ENCODE results near the gene HGFAC. TPM values are rescaled to one million over a fixed set of nuclear protein-coding genes. Genes with fewer than 3 reads are reported as not detected.

Gene HGFAC
- total RNA-seq, 1 experiment from 2014 or later = not detected

DNA sequence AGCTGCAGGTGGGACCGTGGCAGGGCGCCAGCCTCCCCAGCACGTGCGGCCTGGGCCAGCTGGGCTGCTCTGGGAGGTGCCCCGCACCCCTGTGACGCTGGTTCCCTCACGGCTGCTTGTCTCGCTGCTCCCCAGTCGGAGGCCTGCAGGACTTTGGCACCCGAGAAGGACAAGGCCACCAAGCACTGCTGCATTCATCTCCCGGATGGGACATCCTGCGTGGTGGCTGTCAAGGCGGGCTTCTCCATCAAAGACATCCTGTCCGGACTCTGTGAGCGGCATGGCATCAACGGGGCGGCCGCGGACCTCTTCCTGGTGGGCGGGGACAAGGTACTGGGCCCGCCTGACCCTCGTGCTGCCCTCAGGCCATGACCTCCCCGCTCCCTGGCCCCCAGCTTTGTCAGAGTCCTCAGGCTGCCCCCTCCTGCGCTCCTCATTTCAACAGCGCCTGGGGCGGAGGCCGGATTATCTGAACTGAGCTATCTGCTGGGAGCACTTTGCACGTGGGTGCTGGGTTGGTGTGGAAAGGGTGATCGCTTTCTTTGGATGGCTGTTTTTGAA lies 19.4 kb upstream of the HGFAC start:
- DNase-seq (ENCODE audit: low spot score) = no peak
- in situ Hi-C loops (cut with HindIII; ENCODE audit: low sequenced_read_pairs) = no loop called here

DNA sequence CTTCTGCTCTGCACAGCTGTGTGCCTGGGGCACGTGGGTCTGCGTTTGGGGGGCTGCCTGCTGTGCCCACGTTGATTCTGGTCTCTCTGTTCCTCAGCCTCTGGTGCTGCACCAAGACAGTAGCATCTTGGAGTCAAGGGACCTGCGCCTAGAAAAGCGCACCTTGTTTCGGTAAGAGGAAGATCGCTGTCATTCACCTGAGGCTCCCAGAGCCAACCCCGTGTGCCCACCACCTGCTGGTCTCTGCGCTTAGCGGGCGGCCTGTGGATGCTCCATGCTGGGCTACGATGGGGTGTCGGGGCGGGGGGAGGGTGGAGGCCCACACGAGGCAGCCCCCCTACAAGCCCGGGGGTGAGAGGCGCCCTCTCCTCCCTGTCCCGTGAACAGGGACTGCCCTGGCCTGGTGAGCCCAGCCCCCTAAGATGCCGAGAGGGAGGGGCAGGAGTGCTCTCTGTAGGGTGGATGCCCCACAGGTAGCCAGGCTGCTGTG lies 18.9 kb upstream of the HGFAC start:
- in situ Hi-C loops (cut with HindIII; ENCODE audit: low sequenced_read_pairs) = no loop called here
- no peak for DNase-seq (ENCODE audit: low spot score)

DNA sequence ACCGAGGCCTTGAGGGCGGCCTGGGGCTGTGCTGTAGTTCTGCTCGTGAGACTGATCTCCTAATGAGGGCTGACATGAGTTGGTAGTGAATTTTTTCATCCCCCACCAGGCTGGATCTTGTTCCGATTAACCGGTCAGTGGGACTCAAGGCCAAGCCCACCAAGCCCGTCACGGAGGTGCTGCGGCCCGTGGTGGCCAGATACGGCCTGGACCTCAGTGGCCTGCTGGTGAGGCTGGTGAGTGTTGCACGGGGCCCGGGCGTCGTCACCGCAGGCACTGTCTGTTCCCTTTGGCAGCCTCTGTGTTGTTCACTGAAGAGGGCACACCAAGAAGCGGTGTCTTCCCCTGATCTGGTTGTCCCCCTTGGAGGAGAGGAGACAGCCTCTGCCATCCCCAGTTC lies 18.4 kb upstream of the HGFAC start:
- in situ Hi-C loops (cut with HindIII; ENCODE audit: low sequenced_read_pairs) = no loop called here

DNA sequence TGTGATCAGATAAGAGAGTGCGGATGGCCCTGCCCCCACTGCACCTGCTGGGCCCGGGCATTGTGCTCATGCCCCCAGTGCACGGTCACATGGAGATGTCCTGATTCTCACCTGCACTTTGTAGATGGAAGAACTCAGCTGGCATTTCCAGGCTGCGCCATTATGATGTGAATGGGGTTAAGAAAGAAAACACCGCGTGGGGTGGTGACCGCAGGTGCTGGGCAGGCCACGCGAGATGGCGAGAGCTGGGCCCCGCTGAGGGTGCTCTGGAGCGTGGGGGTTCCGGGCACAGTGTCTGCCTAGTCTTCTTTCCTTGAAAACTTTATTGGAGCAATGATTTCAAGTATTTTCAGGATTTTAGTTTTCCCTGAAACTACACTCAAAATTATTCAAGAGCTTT lies 17.8 kb upstream of the HGFAC start:
- in situ Hi-C loops (cut with HindIII; ENCODE audit: low sequenced_read_pairs) = no loop called here
- DNase-seq (ENCODE audit: low spot score) = no peak

More for the DNA sequence above, 18.4 kb upstream of the HGFAC start:
- DNase-seq (ENCODE audit: low spot score) = no peak

DNA sequence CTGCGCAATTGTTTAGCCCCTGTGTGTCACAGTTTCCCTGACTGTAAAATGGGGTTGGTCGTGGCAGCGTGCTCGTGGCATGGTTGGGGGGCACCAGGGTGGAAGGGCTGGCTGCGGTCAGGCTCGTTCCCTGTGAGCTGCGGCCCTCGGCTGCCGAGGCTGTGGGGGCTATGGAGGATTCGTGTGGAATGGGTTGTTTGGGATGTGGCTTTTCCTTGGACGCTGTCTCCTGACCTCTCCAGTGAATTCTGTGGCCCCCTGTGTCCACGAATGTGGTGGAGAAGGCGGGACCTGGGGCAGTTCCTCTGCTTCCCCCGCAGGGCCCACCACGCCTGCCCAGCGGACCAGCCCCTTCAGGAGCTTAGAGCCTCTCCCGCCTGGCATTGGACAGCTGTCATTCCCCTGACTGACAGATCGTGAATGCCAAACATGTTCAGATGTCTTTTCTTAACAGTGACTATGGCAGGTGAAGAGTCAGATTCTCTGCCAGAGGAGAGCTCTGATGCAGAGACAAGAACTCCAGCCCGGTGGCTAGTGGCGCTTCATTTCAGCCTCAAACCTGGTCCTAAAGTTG lies 17.2 kb upstream of the HGFAC start:
- DNase-seq (ENCODE audit: low spot score) = no peak
- in situ Hi-C loops (cut with HindIII; ENCODE audit: low sequenced_read_pairs) = no loop called here

DNA sequence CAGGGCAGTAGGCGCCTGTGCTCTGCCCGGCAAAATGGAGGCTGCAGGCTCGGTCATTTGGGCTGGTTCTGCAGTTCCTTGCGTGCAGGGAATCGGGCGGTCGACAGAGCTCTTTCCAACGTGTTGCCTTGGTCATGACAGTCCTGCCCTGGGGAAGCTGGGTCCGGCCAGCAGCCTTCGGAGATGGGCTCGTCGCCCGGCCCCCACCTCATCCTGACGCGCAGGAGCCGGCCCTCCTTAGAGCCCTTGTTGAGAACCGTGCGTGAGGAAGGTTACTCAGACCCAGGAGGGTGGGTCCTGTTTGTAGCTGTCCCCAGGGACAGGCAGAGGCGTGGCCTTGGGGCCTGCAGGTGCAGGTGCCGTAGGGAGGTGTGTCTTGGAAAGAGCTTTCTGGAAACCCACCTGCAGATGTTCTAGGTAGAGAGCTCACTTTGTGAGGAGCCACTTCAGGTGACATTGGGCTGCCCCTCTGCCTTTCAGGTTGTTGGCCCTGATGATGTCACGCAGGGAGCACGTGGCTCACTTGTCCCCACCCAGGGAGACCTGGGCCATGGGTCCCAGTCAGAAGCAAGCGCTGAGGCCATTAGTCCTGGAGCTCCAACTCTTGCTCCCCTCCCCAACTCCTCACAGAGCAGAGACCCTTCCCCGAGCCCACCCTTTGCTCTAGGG lies 15.2 kb upstream of the HGFAC start:
- no peak for DNase-seq (ENCODE audit: low spot score)
- in situ Hi-C loops (cut with HindIII; ENCODE audit: low sequenced_read_pairs) = no loop called here

DNA sequence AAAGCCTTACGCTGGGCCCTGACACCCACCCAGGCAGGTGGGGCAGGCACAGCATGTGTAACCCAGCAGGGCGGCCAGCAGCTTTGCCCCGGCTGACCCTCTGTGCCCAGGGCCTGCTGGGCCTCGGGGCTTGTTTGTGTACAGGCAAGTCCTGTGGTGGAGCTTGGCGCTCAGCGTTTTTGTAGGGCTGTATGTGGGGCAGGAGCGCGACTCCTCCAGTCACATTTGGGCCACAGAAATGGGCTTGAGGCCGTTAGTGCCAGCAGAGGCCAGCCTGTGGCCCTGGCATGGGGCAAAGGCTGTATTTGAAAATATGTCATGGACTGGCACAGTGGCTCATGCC lies 14.7 kb upstream of the HGFAC start:
- in situ Hi-C loops (cut with HindIII; ENCODE audit: low sequenced_read_pairs) = no loop called here
- DNase-seq (ENCODE audit: low spot score) = no peak

DNA sequence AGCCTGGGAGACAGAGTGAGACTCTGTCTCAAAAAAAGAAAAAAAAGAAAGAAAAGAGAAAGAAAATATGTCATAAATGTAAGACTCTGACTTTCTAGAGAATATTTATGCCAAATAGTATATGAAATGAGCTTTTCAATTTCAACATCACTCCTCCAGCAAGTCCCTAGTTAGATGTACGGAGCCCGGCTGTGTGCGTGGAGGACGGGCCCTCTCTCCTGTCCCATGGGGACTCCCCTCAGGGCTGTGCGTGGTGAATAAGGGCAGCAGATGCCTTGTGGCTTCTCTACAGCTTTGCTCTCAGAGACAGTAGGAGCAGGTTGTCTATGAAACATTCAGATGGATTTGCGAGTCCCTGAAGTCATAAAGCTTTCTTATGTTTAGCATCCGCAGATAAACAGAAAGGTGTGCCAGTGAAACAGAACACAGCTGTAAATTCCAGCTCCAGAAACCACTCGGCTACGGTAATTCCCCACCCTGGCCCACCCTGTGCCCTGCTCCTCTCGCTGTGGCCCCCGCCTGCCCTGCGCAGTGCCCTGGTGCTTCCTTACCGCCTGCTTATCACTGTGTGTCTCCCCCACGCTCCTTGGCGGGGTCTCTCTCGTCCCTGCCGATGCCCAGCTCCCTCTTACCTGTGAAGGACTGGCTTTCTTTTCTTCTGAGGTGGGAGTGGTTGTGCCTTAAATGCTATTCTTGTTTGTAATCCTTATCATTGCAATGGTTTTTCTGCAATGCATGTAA lies 13.9 kb upstream of the HGFAC start:
- in situ Hi-C loops (cut with HindIII; ENCODE audit: low sequenced_read_pairs) = no loop called here
- DNase-seq (ENCODE audit: low spot score) = no peak

DNA sequence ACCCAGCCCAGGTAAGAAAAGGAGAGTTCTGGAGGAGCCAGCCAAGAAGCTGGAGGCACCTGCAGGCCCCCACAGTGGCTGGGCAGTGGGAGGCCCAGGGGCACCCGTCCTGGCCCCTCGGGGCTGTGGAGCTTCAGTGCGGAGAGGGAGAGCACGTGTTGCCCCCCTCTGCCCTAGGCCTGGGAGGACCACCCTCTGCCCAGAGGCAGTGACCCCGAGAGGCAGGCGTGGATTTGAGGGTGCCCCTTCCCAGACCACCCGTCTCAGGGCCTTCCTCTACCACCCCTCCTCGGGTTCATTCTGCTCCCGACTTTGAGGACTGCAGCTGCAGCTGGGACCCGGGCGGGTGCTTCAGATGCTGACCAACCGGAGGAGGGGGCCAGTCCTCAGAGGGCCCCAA lies 12.1 kb upstream of the HGFAC start:
- DNase-seq (ENCODE audit: low spot score) = no peak
- in situ Hi-C loops (cut with HindIII; ENCODE audit: low sequenced_read_pairs) = no loop called here

DNA sequence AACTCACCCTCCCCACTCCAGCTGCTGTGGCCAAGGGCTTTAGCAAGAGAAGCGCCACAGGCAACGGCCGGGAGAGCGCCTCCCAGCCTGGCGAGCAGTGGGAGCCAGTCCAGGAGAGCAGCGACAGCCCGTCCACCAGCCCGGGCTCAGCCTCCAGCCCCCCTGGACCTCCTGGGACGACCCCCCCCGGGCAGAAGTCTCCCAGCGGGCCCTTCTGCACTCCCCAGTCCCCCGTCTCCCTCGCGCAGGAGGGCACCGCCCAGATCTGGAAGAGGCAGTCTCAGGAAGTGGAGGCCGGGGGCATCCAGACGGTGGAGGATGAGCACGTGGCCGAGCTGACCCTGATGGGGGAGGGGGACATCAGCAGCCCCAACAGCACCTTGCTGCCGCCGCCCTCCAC lies 11.2 kb upstream of the HGFAC start:
- no peak for DNase-seq (ENCODE audit: low spot score)
- in situ Hi-C loops (cut with HindIII; ENCODE audit: low sequenced_read_pairs) = no loop called here

DNA sequence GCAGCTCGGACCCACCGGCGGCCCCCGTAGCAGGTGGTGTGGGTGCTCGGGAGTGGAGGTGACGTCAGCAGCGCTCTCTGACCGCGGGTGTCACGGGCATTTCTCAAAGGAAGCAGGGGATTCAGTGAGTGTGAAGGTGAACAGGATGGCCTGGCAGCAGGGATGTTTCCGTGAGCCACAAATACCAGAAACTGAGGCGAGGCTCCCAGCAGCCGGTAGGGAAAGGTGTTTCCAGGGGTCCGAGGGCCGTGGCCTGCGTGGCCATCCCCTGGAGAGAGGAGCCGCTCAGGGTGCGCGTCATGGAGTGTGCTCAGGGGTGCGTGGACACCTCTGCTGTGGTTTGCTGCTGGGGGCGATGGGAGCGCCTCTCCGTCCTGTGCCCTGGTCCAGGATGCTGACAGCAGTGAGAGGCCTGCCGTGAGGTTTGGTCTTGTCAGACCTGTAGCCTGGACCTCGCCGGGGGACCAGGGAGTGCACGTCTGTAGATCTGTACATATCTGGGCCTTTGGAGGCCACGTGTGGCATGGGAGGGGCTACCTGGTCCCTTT lies 10.2 kb upstream of the HGFAC start:
- in situ Hi-C loops (cut with HindIII; ENCODE audit: low sequenced_read_pairs) = no loop called here

DNA sequence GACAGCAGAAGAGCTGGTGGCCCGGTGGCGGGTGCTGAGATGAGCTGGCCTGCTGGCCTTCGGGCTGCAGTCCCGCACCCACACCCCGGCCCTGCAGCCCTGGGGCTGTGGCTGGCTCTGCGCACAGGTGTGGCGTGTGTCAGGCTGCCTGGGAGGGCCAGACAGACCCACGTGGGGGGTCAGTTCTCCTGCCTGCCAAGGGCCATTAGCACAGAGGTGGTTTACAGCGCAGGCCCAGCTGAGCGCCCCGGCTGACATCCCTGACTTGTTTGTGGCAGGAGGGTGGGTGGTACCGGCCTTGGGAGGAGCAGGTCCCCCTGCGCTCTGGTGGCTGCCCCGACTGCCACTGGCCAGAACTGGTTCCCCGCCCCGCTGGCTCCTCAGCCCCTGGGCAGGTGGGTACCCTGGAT lies 9.4 kb upstream of the HGFAC start:
- in situ Hi-C loops (cut with HindIII; ENCODE audit: low sequenced_read_pairs) = no loop called here
- DNase-seq (ENCODE audit: low spot score) = no peak

More for the DNA sequence above, 10.2 kb upstream of the HGFAC start:
- DNase-seq (ENCODE audit: low spot score) = no peak

DNA sequence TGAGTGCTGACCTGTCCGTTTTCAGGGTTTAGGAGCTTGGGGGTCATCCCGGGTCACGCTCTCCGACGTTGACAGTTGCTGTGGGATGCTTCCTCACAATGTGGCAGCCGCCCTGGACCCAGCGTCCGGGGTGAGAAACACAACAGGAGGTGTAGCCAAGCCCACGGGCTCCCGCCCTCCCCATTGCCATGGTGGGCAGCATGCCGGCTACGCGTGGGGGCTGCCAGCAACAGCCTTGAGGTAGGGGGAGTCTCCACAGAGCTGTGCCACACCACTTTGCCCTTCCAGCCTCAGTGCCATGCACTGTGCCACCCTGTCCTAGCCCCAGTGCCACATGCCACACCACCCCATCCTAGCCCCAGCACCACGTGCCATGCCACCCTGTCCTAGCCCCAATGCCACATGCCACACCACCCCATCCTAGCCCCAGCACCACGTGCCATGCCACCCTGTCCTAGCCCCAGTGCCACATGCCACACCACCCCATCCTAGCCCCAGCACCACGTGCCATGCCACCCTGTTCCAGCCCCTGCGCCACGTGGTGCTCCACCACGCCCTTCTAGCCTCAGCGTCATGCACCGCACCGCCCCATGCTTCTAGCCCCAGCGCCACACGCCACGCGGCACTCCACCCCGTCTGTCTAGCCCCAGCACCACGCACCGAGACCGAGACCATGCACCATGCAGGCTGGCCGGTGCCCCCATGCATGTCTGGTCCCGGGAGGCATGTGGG lies 8.5 kb upstream of the HGFAC start:
- in situ Hi-C loops (cut with HindIII; ENCODE audit: low sequenced_read_pairs) = no loop called here
- no peak for DNase-seq (ENCODE audit: low spot score)

DNA sequence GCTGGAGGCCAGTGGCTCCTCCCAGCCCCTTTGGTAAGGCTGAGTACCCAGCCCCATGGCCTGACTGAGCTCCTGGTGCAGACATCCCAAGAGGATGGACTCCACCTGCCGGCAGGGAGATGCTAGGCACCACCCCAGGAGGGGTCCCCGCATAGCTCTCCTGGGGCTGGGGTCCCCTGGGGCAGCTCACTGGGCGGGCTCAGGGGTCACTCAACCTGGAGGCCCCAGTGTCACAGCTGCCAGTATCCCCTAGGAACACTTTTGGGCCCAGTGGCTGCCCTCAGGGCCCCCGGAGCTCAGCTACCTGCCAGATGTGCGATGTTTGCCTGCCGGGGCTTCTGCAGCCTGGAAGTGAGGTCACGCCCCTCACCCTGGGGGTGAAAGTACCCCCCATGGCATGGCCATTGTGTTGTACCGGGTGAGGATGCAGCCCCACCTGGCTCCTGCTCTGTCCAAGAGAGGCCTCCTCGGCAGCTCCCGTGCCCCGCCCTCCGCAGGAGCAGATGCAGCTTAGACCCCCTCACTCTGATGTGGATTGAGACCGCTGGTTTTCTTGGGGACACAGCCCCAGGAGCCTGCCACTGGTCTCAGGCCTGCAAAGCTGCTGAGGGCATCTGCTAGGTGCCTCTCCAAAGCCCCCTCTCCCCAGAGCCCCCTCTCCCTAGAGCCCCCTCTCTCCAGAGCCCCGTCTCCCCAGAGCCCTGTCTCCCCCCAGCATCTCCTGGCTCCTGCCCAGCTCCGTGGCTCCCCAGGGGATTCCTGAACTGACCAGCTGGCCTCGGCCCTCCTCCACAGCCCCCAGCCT lies 6.7 kb upstream of the HGFAC start:
- DNase-seq (ENCODE audit: low spot score) = no peak
- in situ Hi-C loops (cut with HindIII; ENCODE audit: low sequenced_read_pairs) = no loop called here

DNA sequence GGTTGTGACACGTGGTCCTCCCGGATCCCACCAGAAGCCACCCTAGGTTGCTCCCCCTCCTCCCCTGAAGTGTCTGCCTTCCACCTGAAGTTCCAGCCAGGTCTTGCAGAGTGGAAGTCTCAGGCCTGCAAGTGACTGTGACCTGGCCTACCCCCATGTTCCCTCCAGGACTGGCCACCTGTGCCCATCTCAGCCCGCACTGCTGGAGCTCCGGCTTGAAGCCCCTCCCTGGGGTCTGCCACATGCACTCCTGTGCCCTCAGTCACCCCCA lies 6.1 kb upstream of the HGFAC start:
- in situ Hi-C loops (cut with HindIII; ENCODE audit: low sequenced_read_pairs) = no loop called here
- DNase-seq (ENCODE audit: low spot score) = no peak

DNA sequence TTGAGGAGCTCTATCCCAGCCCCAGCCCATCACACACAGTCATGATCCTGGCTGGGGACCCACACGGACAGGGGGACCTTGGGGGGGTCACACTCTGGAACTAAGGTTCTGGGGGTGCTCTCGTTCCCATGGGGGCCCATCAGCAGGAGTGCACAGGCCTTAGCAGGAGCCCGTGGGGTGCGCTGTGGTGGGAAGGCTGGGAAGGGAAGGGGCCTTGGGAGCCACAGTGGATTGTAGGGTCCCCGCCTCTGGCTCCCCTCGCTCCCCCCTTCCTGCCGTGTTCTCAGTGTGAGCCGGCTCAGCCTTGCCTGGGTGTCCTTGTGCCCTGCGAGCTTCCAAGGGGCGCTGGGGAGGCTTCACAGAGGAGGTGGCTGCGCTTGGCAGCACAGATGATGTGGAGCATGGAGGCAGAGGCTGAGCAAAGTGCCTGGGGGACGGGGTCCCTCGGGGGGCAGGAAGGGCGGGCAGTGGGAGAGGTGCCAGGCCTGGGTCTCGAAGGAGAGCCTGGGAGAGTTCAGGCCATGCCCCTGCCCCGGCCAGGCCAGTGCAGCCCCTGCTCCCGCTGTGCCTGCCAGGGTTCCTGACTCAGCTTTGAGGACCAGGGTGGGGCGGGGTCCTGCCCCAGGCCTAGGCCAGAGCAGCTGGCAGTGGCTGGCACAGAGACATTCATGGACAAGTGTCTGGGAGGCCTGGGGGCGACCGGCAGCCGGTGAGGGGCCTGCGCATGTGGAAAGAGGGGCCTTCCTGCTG lies 5.5 kb upstream of the HGFAC start:
- DNase-seq (ENCODE audit: low spot score) = no peak
- in situ Hi-C loops (cut with HindIII; ENCODE audit: low sequenced_read_pairs) = no loop called here

DNA sequence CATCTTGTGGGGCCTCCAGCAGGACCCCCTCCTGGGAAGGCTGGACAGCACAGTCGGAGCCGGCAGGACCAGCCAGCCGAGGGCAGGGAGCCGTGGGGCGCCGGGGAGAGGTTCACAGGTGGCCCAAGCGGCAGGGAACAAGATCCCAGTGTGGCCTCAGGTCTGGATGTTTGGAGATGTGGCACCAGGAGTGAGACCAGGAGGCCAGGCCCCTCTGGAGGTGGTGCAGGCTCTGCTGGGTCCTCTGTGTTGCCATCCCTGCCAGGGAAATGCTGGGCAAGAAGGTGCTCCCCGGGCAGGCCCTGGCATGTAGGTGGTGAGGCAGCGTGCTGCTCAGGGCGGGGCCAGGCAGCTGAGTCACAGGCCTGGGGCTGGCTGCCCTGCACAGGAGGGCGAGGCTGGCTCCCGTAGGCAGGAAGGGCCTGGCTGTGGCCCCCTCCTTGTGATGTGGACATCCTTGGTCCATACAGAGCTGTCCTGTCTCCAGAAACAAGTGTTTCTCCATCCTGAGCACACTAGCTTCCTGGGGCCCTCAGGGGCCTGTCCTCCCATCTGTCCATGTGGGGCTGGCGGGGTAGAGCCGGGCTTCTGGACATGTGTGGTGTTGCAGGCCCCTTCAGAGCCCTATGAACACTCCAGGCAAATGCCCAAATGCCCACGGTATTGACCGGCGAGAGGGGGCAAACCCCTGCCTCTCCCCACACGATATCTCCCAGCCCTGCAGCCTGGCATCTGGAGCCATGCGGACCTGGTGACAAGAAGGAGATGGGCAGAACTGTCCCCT lies 4.8 kb upstream of the HGFAC start:
- no peak for DNase-seq (ENCODE audit: low spot score)
- in situ Hi-C loops (cut with HindIII; ENCODE audit: low sequenced_read_pairs) = no loop called here

DNA sequence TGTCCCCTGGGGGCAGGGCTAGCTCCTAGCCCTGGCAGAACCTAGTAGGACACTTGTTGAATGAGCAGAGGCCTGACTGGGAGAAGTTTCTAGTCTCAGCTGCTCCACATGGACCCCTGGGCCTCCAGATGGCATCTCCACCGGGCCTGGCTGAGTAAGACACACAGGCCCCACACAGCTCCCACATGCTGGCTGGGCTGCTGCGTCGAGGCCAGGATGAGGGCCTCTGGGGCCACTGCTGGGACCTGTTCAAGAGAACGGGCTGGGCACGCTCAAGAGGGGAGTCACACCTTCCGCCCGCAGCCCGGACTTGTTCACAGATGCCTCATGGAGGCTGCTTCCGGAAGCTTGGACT lies 4.2 kb upstream of the HGFAC start:
- DNase-seq (ENCODE audit: low spot score) = no peak
- in situ Hi-C loops (cut with HindIII; ENCODE audit: low sequenced_read_pairs) = no loop called here

Data from G401 (cell line).